Heart left ventricle (tissue), 16 donors: ENCODE measurements around the gene LTO1. TPM values are rescaled to one million over a fixed set of nuclear protein-coding genes. Genes with fewer than 3 reads are reported as not detected.
"Not testable (repeated sequence)": the region's sequence is repeated elsewhere in the genome, so short reads cannot be mapped to it uniquely, and the experiment has no call there.

Source experiments
- ATAC-seq, 4 donors: fragments of 200-7000 bp; cut with Tn5 transposase; one replicate each; pipeline ENCODE4 v1.9.1; 2020 to 2022; ENCODE audit warnings: moderate library complexity in 4 of 4, mild to moderate bottlenecking in 3 of 4, moderate number of reproducible peaks in 1 of 4
- DNase-seq, 5 donors: peaks; one replicate each; pipeline ENCODE4 v3.0.0-alpha.2; 2020
- H3K27ac ChIP-seq, 12 donors: fragments of 200-600 bp; sonication (generic) in 4 of 12; one replicate each; pipeline versions ENCODE4 v1.5.0 to v1.8.0; 2016 to 2022; ENCODE audit warnings: mild to moderate bottlenecking in 2 of 12
- H3K27me3 ChIP-seq, 9 donors: fragments of 200-600 bp; sonication (generic) in 2 of 9; one replicate each; pipeline versions ENCODE4 v1.5.1 to v1.8.0; 2016 to 2022; ENCODE audit warnings: mild to moderate bottlenecking in 3 of 9
- H3K36me3 ChIP-seq, 9 donors: fragments of 200-600 bp; sonication (generic) in 2 of 9; one replicate each; pipeline versions ENCODE4 v1.5.0 to v1.8.0; 2018 to 2022; ENCODE audit warnings: mild to moderate bottlenecking in 2 of 9
- H3K4me1 ChIP-seq, 12 donors: fragments of 200-600 bp; sonication (generic) in 4 of 12; one replicate each; pipeline versions ENCODE4 v1.5.0 to v1.8.0; 2016 to 2022; ENCODE audit warnings: mild to moderate bottlenecking in 3 of 12
- H3K4me3 ChIP-seq, 12 donors: fragments of 200-600 bp; sonication (generic) in 4 of 12; one replicate each; pipeline versions ENCODE4 v1.5.0 to v1.8.0; 2017 to 2022; ENCODE audit warnings: mild to moderate bottlenecking in 9 of 12, moderate library complexity in 4 of 12
- H3K9me3 ChIP-seq, 12 donors: fragments of 200-600 bp; sonication (generic) in 4 of 12; one replicate each; pipeline versions ENCODE4 v1.5.0 to v1.8.0; 2016 to 2022; ENCODE audit warnings: mild to moderate bottlenecking in 1 of 12
- CTCF ChIP-seq, 12 donors: fragments of 200-600 bp; sonication (generic) in 4 of 12; IDR thresholded peaks; one replicate each; pipeline versions ENCODE4 v1.5.0 to v1.8.0; 2018 to 2022; ENCODE audit warnings: antibody characterized with exemption in 12 of 12, mild to moderate bottlenecking in 5 of 12
- POLR2A ChIP-seq, 2 donors: fragments of 450-650 bp; IDR thresholded peaks; one replicate each; pipeline ENCODE4 v1.6.1; 2017; ENCODE audit warnings: antibody characterized with exemption in 2 of 2, mild to moderate bottlenecking in 2 of 2, moderate library complexity in 2 of 2
- WGBS, 4 donors: extraction: QIAGEN DNeasy Blood & Tissue Kit in 2 of 4; methylation state at CpG; one replicate each; pipeline versions ENCODE4 v1.1.5 to v1.1.7; 2013 to 2018; 5-methylcytosine and 5-hydroxymethylcytosine counted together
- intact Hi-C, 10 donors: fragments of 100-400 bp; cut with DNase I; formaldehyde crosslinking; loops; one replicate each; pipeline versions ENCODE4 v1.11.1 to v1.14.2; 2022
- polyA plus RNA-seq, 2 donors: library from polyadenylated mRNA; stranded (reverse); fragments of 200-250 nt; gene quantifications; one replicate each; pipeline ENCODE4 v1.2.3, GENCODE V29; 2013
- total RNA-seq, 9 donors: library from RNA; depleted of rRNA in 2 of 9; stranded (reverse); fragments of >200 nt in 2 of 9; fragmentation: NEBNext Ultra II Directional in 3 of 9; extraction: Animal tissue kit (Norgen Biotek cat#: 25700) in 3 of 9; gene quantifications; one replicate each; pipeline versions ENCODE4 v1.1.0 to v1.2.4, GENCODE V29; 2016 to 2023
- donor health status: ischemic (EF 13 %, LVEDD 7.1; RV severe dilation, severe dysfunction).
- donor health status: healthy with polysubstance abuse.
- donor health status: DM: no; HTN: yes; CAD: no.
- donor health status: DM: no; HTN: no; CAD: no.
- donor health status: ischemic (EF 25% LVEDD 6.9; RV normal size, moderate dysfunction).
- donor health status: ischemic (EF 25% LVEDD 5.7; RV mildly dilated, moderate dysfunction).
- donor health status: healthy.
- donor health status: DM: yes; HTN: yes; CAD: no.
- donor health status: ischemic (EF 35%, LVEDD 5.7; RV mildly dilated, moderate dysfunction).
- donor health status: nonischemic (EF 11% LVEDD 7.7; RV severe dilation, severe dysfunction).
- donor health status: DM: yes; HTN: yes; CAD: no.
- donor health status: PGD.
- donor health status: ischemic (EF 29% LVEDD 5.4; RV normal size, mild dysfunction).
- donor health status: nonischemic (EF 23%, LVEDD 6.1; RV moderate dilation, normal function).

LTO1 gene
- total and polyA plus RNA-seq, 11 donors: 4.1 to 14.4 (median 9.4) TPM

GRCh38 chr11:69625476-69625875, 49.7 kb downstream of the LTO1 start:
- Histone ChIP-seq H3K4me3 (no peak overlapping the region), H3K4me1 (no peaks in the 10 kb centered on the region), H3K36me3 (no peaks in the 10 kb centered on the region), H3K27me3 (no peaks in the 10 kb centered on the region), H3K27ac (no peak overlapping the region), H3K9me3 (peaks cover 0 to 5% (median 0%) of the 10 kb centered on the region in 12 donors)
- TF ChIP-seq POLR2A (IDR thresholded peaks at IDR 0.05): no peak
- ATAC-seq (no peak), DNase-seq (no peak)
- WGBS, 4 donors: 88 to 90% (median 90%) methylated on average over 10 of the region's 10 CpGs
- intact Hi-C loops: no loop called here

GRCh38 chr11:69624293-69624692, 50.9 kb downstream of the LTO1 start:
- no peaks in the 10 kb centered on the region for H3K27me3 ChIP-seq
- 89 to 100% (median 93%) methylated on average over 1 of the region's 1 CpG for WGBS, 4 donors
- TF ChIP-seq POLR2A (IDR thresholded peaks at IDR 0.05): no peak
- TF ChIP-seq CTCF (IDR thresholded peaks at IDR 0.05): no peak
- ATAC-seq (no peak), DNase-seq (no peak)
- intact Hi-C loops: no loop called here
- no peaks in the 10 kb centered on the region for H3K4me1 ChIP-seq
- H3K9me3 ChIP-seq: no peaks in the 10 kb centered on the region
- H3K27ac ChIP-seq: no peak overlapping the region
- H3K36me3 ChIP-seq: no peaks in the 10 kb centered on the region
- H3K4me3 ChIP-seq: no peak overlapping the region

GRCh38 chr11:69622097-69622681, 53.0 kb downstream of the LTO1 start:
- H3K27me3 ChIP-seq, H3K36me3 ChIP-seq, intact Hi-C loops, H3K9me3 ChIP-seq, H3K4me1 ChIP-seq, DNase-seq, H3K4me3 ChIP-seq, H3K27ac ChIP-seq, ATAC-seq: not testable (repeated sequence)
- 79 to 83% (median 80%) methylated on average over 8 of the region's 8 CpGs for WGBS, 4 donors

GRCh38 chr11:69620683-69621290, 54.4 kb downstream of the LTO1 start:
- Histone ChIP-seq H3K36me3 (no peaks in the 10 kb centered on the region), H3K27ac (no peak overlapping the region), H3K4me3 (no peak overlapping the region), H3K4me1 (no peaks in the 10 kb centered on the region), H3K27me3 (no peaks in the 10 kb centered on the region), H3K9me3 (no peaks in the 10 kb centered on the region)
- 83 to 93% (median 88%) methylated on average over 2 of the region's 2 CpGs for WGBS, 4 donors
- TF ChIP-seq POLR2A (IDR thresholded peaks at IDR 0.05): no peak
- TF ChIP-seq CTCF (IDR thresholded peaks at IDR 0.05): no peak
- intact Hi-C loops: no loop called here
- DNase-seq: no peak
- ATAC-seq: no peak

- H3K4me1 ChIP-seq: no peaks in the 10 kb centered on the region
- no peaks in the 10 kb centered on the region for H3K9me3 ChIP-seq
- TF ChIP-seq POLR2A (IDR thresholded peaks at IDR 0.05) (no peak), CTCF (IDR thresholded peaks at IDR 0.05) (no peak)
- DNase-seq: no peak
- no peaks in the 10 kb centered on the region for H3K27me3 ChIP-seq
- 83 to 90% (median 89%) methylated on average over 7 to 8 of the region's 8 CpGs for WGBS, 4 donors
- intact Hi-C loops: no loop called here
- H3K4me3 ChIP-seq: no peak overlapping the region
- H3K27ac ChIP-seq: no peak overlapping the region
- H3K36me3 ChIP-seq: no peaks in the 10 kb centered on the region
- ATAC-seq: no peak
These were observed 56.9 kb downstream of the LTO1 start for GRCh38 chr11:69618237-69618636.
